HG03378 (cell line): ENCODE data around the gene NRXN3.

Experiments used
- ATAC-seq: cut with Tn5 transposase; IDR thresholded peaks from one replicate; pipeline ENCODE4 v1.9.1; 2021; ENCODE audit warnings: mild to moderate bottlenecking, moderate library complexity; ENCODE audit not compliant: unreplicated experiment

NRXN3 gene

GRCh38 chr14:79256380-79256779, 1086.2 kb downstream of the NRXN3 start:
- no peak for ATAC-seq

- ATAC-seq: no peak
Observed at GRCh38 chr14:79260406-79260805, 1090.2 kb downstream of the NRXN3 start.

- ATAC-seq: no peak
Observed at GRCh38 chr14:79265366-79265946, 1095.3 kb downstream of the NRXN3 start.

- no peak for ATAC-seq
Observed at GRCh38 chr14:79270361-79270760, 1100.2 kb downstream of the NRXN3 start.

GRCh38 chr14:79271122-79271521, 1100.9 kb downstream of the NRXN3 start:
- ATAC-seq: no peak

GRCh38 chr14:79274641-79275291, 1104.6 kb downstream of the NRXN3 start:
- no peak for ATAC-seq

GRCh38 chr14:79275292-79275655, 1105.1 kb downstream of the NRXN3 start:
- no peak for ATAC-seq

- ATAC-seq: no peak
Observed at GRCh38 chr14:79278286-79278797, 1108.2 kb downstream of the NRXN3 start.

- ATAC-seq: no peak
Observed at GRCh38 chr14:79278798-79279644, 1108.8 kb downstream of the NRXN3 start.

- no peak for ATAC-seq
Observed at GRCh38 chr14:79279645-79280597, 1109.7 kb downstream of the NRXN3 start.

GRCh38 chr14:79281244-79282152, 1111.3 kb downstream of the NRXN3 start:
- no peak for ATAC-seq

GRCh38 chr14:79284621-79285020, 1114.4 kb downstream of the NRXN3 start:
- ATAC-seq: no peak

- ATAC-seq: no peak
Observed at GRCh38 chr14:79285263-79285662, 1115.1 kb downstream of the NRXN3 start.

GRCh38 chr14:79287976-79288375, 1117.8 kb downstream of the NRXN3 start:
- no peak for ATAC-seq

GRCh38 chr14:79293482-79294177, 1123.5 kb downstream of the NRXN3 start:
- no peak for ATAC-seq

GRCh38 chr14:79294499-79294898, 1124.3 kb downstream of the NRXN3 start:
- no peak for ATAC-seq

- no peak for ATAC-seq
Observed at GRCh38 chr14:79295385-79295784, 1125.2 kb downstream of the NRXN3 start.

GRCh38 chr14:79298373-79298772, 1128.2 kb downstream of the NRXN3 start:
- no peak for ATAC-seq

GRCh38 chr14:79299162-79299561, 1129.0 kb downstream of the NRXN3 start:
- no peak for ATAC-seq
